ENCODE data around the gene TICAM2. TPM values are rescaled to one million over a fixed set of nuclear protein-coding genes. Genes with fewer than 3 reads are reported as not detected.

The TICAM2 gene
- total RNA-seq, 1 experiment from 2014 or later: 0.24 TPM

DNA sequence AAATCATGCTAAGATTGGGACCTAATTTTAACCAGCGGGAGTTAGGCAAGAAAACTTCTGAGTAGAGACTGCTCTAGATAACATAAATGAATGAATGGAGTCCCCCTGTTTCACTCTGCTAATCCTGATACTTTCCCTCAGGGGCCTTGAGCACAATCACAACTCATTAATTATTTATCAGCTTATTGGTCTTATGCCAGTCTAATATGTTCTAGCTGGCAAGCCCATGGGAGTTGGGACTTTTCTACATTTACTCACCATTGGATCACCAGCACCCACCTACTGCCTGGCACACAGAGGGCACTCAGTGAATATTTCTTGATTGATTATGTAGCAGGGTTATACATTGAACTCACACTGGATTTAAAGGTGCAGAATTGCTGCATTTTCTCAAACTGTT lies 37.1 kb upstream of the TICAM2 start:
- H3K9ac ChIP-seq (ENCODE audit: extremely low read depth, insufficient read length, low read length): no peak overlapping the region
- H3K23me2 ChIP-seq (ENCODE audit: insufficient read length, low read depth, low read length, poor library complexity, severe bottlenecking): no peaks in the 10 kb centered on the region
- H4K91ac ChIP-seq (ENCODE audit: insufficient read length, low read depth, low read length): no peak overlapping the region
- no peak overlapping the region for H3K4me2 ChIP-seq (ENCODE audit: insufficient read depth, insufficient read length, low read length)
- H3K4ac ChIP-seq (ENCODE audit: low read depth, low read length): no peak overlapping the region
- no peak overlapping the region for H3K23ac ChIP-seq (ENCODE audit: insufficient read length, low read depth, low read length)
- peaks cover 2% of the 10 kb centered on the region; the same call in 1 of the 2 replicates for H3K27me3 ChIP-seq (ENCODE audit: insufficient read depth, low read length)
- no peak overlapping the region for H2BK12ac ChIP-seq (ENCODE audit: insufficient read length, low read depth, low read length)
- H3T11ph ChIP-seq (ENCODE audit: low read length): no peak overlapping the region
- Mint-ChIP-seq H3K4me3 (no peak overlapping the region), H3K36me3 (ENCODE audit: insufficient read depth in 1 of 3, low read depth in 3 of 3) (no peaks in the 10 kb centered on the region), H3K27me3 (ENCODE audit: low read depth) (no peaks in the 10 kb centered on the region), H3K9me3 (no peaks in the 10 kb centered on the region), H3K27ac (no peak overlapping the region), H3K4me1 (peaks cover 29 to 34% of the 10 kb centered on the region in 2 experiments)
- no peak for DNase-seq
- no peak overlapping the region for H3K18ac ChIP-seq (ENCODE audit: insufficient read length, low read depth, low read length)
- H2BK20ac ChIP-seq (ENCODE audit: low read depth, low read length, poor library complexity, severe bottlenecking): no peak overlapping the region
- no peak overlapping the region for H2BK120ac ChIP-seq (ENCODE audit: low read depth, low read length, poor library complexity, severe bottlenecking)
- no peaks in the 10 kb centered on the region for H3K4me1 ChIP-seq (ENCODE audit: insufficient read depth, low read length)
- no peak overlapping the region for H4K8ac ChIP-seq (replicated peaks; ENCODE audit: insufficient read length, low read depth, low read length)
- no peak overlapping the region for H3K56ac ChIP-seq (ENCODE audit: insufficient read length, low read depth, low read length)
- H3K79me1 ChIP-seq (ENCODE audit: insufficient read depth, low read depth, low read length, poor library complexity, severe bottlenecking): no peaks in the 10 kb centered on the region
- H4K5ac ChIP-seq (ENCODE audit: insufficient read length, low read depth, low read length): no peak overlapping the region
- no peak overlapping the region for H3K14ac ChIP-seq (ENCODE audit: insufficient read depth, low read length)
- H2BK5ac ChIP-seq (ENCODE audit: insufficient read length, low read length): no peak overlapping the region
- no peaks in the 10 kb centered on the region for H3K79me2 ChIP-seq (ENCODE audit: insufficient read depth, low read length)
- WGBS (ENCODE audit: extremely low coverage, insufficient read length, low lambda C conversion rate): no CpG with 5 or more reads among the region's 1 CpG
- no peak overlapping the region for H3K27ac ChIP-seq (ENCODE audit: insufficient read length, low read depth, low read length)
- no peaks in the 10 kb centered on the region for H4K20me1 ChIP-seq (ENCODE audit: control insufficient read depth, insufficient read depth, insufficient read length)
- H3K9me3 ChIP-seq (ENCODE audit: control insufficient read depth, low read depth, low read length): no peaks in the 10 kb centered on the region
- no peak overlapping the region for H2AK5ac ChIP-seq (ENCODE audit: insufficient read length, low read length)
- no peak overlapping the region for H2AFZ ChIP-seq (ENCODE audit: low read length)
- H2BK15ac ChIP-seq (ENCODE audit: low read depth, low read length): no peak overlapping the region
- TF ChIP-seq, protein P1, sequence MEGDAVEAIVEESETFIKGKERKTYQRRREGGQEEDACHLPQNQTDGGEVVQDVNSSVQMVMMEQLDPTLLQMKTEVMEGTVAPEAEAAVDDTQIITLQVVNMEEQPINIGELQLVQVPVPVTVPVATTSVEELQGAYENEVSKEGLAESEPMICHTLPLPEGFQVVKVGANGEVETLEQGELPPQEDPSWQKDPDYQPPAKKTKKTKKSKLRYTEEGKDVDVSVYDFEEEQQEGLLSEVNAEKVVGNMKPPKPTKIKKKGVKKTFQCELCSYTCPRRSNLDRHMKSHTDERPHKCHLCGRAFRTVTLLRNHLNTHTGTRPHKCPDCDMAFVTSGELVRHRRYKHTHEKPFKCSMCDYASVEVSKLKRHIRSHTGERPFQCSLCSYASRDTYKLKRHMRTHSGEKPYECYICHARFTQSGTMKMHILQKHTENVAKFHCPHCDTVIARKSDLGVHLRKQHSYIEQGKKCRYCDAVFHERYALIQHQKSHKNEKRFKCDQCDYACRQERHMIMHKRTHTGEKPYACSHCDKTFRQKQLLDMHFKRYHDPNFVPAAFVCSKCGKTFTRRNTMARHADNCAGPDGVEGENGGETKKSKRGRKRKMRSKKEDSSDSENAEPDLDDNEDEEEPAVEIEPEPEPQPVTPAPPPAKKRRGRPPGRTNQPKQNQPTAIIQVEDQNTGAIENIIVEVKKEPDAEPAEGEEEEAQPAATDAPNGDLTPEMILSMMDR (conservative IDR thresholded peaks at IDR 0.05): no peak

All from H9 (cell line).